Mesenteric fat pad (tissue), 1 donor: ENCODE measurements around the gene RASSF1. TPM values are rescaled to one million over a fixed set of nuclear protein-coding genes. Genes with fewer than 3 reads are reported as not detected.
"Not testable (repeated sequence)": the region's sequence is repeated elsewhere in the genome, so short reads cannot be mapped to it uniquely, and the experiment has no call there.

Experiments used
- DNase-seq: peaks from one replicate; pipeline ENCODE4 v3.0.0-alpha.2; 2020; ENCODE audit warnings: low spot score
- total RNA-seq: library from RNA; stranded (reverse); fragmentation: NEBNext Ultra II Directional; extraction: Animal tissue kit (Norgen Biotek cat#: 25700); gene quantifications from one replicate; pipeline ENCODE4 v1.2.1, GENCODE V29; 2021
- donor health status: DM: yes; HTN: yes; CAD: no.

The RASSF1 gene
- total RNA-seq, 1 donor from 2014 or later, result 45.3 TPM

- no peak for DNase-seq
Measured at GRCh38 chr3:50288387-50289007, 52.1 kb downstream of the RASSF1 start.

GRCh38 chr3:50287262-50287661 is 53.4 kb downstream of the RASSF1 start:
- no peak for DNase-seq

- no peak for DNase-seq
Measured at GRCh38 chr3:50286322-50287227, 54.1 kb downstream of the RASSF1 start.

GRCh38 chr3:50284121-50284520 is 56.5 kb downstream of the RASSF1 start:
- not testable (repeated sequence) for DNase-seq

Other genes with a start within 250 kb of the RASSF1 start
- 51.5 TPM for gene SEMA3F, start 185.5 kb downstream of the RASSF1 start, total RNA-seq
- not detected for gene GNAT1, start 149.2 kb downstream of the RASSF1 start, total RNA-seq
- gene SLC38A3, start 135.6 kb downstream of the RASSF1 start, total RNA-seq, result 0.39 TPM
- 309 TPM for gene GNAI2, start 104.6 kb downstream of the RASSF1 start, total RNA-seq
- 22.1 TPM for gene SEMA3B, start 71.7 kb downstream of the RASSF1 start, total RNA-seq
- gene LSMEM2, start 61.7 kb downstream of the RASSF1 start, total RNA-seq, result not detected
- 105 TPM for gene IFRD2, start 48.4 kb downstream of the RASSF1 start, total RNA-seq
- gene HYAL3, start 41.4 kb downstream of the RASSF1 start, total RNA-seq, result 1.4 TPM
- gene NAA80, start 41.4 kb downstream of the RASSF1 start, total RNA-seq, result 10.2 TPM
- gene HYAL1, start 37.3 kb downstream of the RASSF1 start, total RNA-seq, result 11.2 TPM
- gene HYAL2, start 18.1 kb downstream of the RASSF1 start, total RNA-seq, result 118 TPM
- gene TUSC2, start 12.6 kb downstream of the RASSF1 start, total RNA-seq, result 27.4 TPM
- 0.71 TPM for gene ZMYND10, start 4.9 kb upstream of the RASSF1 start, total RNA-seq
- 17.3 TPM for gene NPRL2, start 9.9 kb upstream of the RASSF1 start, total RNA-seq
- 18.1 TPM for gene CYB561D2, start 10.0 kb upstream of the RASSF1 start, total RNA-seq
- gene TMEM115, start 18.7 kb upstream of the RASSF1 start, total RNA-seq, result 45.6 TPM
- 0.45 TPM for gene CACNA2D2, start 162.8 kb upstream of the RASSF1 start, total RNA-seq
- gene C3orf18, start 226.9 kb upstream of the RASSF1 start, total RNA-seq, result 8.9 TPM
- gene HEMK1, start 228.7 kb upstream of the RASSF1 start, total RNA-seq, result 15.5 TPM